Common myeloid progenitor, CD34-positive (primary cell): ENCODE results near the gene OR13G1. TPM values are rescaled to one million over a fixed set of nuclear protein-coding genes. Genes with fewer than 3 reads are reported as not detected.
"Not testable (repeated sequence)": the region's sequence is repeated elsewhere in the genome, so short reads cannot be mapped to it uniquely, and the experiment has no call there.

Experiments
- CTCF ChIA-PET: fragments of 350-600 bp; sonication (Branson Sonifier 250); formaldehyde crosslinking; loops from one replicate; lab custom pipeline; 2021; ENCODE audit warnings: antibody characterized with exemption; lab: Charles Lee
- POLR2A ChIA-PET: fragments of 350-600 bp; sonication (Branson Sonifier 250); formaldehyde crosslinking; loops from one replicate; lab custom pipeline; 2021; ENCODE audit warnings: antibody characterized with exemption; lab: Charles Lee
- DNase-seq, 3 donors: peaks; one replicate each; pipeline versions ENCODE4 v3.0.0 to v3.0.0-alpha.2; 2013
- H3K27ac ChIP-seq, 2 experiments: 1 replicate in 1 of 2; 2 replicates in 1 of 2; pipeline ENCODE4 v1.7.0; 2013; ENCODE audit warnings: inconsistent platforms in 2 of 2, low read length in 2 of 2, mild to moderate bottlenecking in 2 of 2, low read depth in 1 of 2, moderate library complexity in 1 of 2; ENCODE audit not compliant: severe bottlenecking in 2 of 2, insufficient read depth in 1 of 2, poor library complexity in 1 of 2
- H3K27me3 ChIP-seq, 5 experiments: replicated peaks in 2 of 5; 1 replicate in 3 of 5; 2 replicates in 2 of 5; pipeline versions ENCODE4 v1.6.1 to v1.7.0; 2013; ENCODE audit warnings: low read length in 4 of 5, mild to moderate bottlenecking in 2 of 5, moderate library complexity in 2 of 5, inconsistent platforms in 1 of 5; ENCODE audit not compliant: insufficient read depth in 5 of 5, control insufficient read depth in 4 of 5
- H3K36me3 ChIP-seq, 4 experiments: 1 replicate in 2 of 4; 2 replicates in 2 of 4; pipeline versions ENCODE4 v1.6.1 to v1.7.0; 2013; ENCODE audit warnings: low read length in 3 of 4, control low read depth in 1 of 4, mild to moderate bottlenecking in 1 of 4; ENCODE audit not compliant: control insufficient read depth in 4 of 4, insufficient read depth in 4 of 4
- H3K4me1 ChIP-seq, 4 experiments: 1 replicate in 3 of 4; 2 replicates in 1 of 4; pipeline versions ENCODE4 v1.6.1 to v1.7.1; 2013; ENCODE audit warnings: low read length in 3 of 4, mild to moderate bottlenecking in 3 of 4, control low read depth in 1 of 4, inconsistent platforms in 1 of 4, moderate library complexity in 1 of 4; ENCODE audit not compliant: control insufficient read depth in 4 of 4, insufficient read depth in 4 of 4; ENCODE audit errors: control extremely low read depth in 1 of 4
- H3K4me3 ChIP-seq, 7 experiments: 1 replicate in 4 of 7; 2 replicates in 3 of 7; pipeline versions ENCODE4 v1.5.1 to v1.7.0; 2013; ENCODE audit warnings: mild to moderate bottlenecking in 7 of 7, low read length in 6 of 7, moderate library complexity in 6 of 7, inconsistent platforms in 2 of 7, low read depth in 2 of 7, control low read depth in 1 of 7; ENCODE audit not compliant: insufficient read depth in 4 of 7, control insufficient read depth in 1 of 7; ENCODE audit errors: extremely low read depth in 1 of 7
- H3K9me3 ChIP-seq, 5 experiments: 1 replicate in 4 of 5; 2 replicates in 1 of 5; pipeline versions ENCODE4 v1.6.1 to v1.7.1; 2013; ENCODE audit warnings: low read length in 4 of 5, mild to moderate bottlenecking in 2 of 5, inconsistent platforms in 1 of 5, low read depth in 1 of 5, moderate library complexity in 1 of 5; ENCODE audit not compliant: control insufficient read depth in 4 of 5, insufficient read depth in 2 of 5; ENCODE audit errors: control extremely low read depth in 1 of 5
- WGBS: methylation state at CpG from one replicate; pipeline ENCODE4 v1.1.5; 2013; ENCODE audit not compliant: insufficient coverage; 5-methylcytosine and 5-hydroxymethylcytosine counted together
- polyA plus RNA-seq: library from polyadenylated mRNA; unstranded; fragments of 120-200 nt; gene quantifications from one replicate; pipeline ENCODE4 v1.2.1, GENCODE V29; 2013

The OR13G1 gene, protein sequence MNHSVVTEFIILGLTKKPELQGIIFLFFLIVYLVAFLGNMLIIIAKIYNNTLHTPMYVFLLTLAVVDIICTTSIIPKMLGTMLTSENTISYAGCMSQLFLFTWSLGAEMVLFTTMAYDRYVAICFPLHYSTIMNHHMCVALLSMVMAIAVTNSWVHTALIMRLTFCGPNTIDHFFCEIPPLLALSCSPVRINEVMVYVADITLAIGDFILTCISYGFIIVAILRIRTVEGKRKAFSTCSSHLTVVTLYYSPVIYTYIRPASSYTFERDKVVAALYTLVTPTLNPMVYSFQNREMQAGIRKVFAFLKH
- 0.22 TPM for polyA plus RNA-seq

DNA sequence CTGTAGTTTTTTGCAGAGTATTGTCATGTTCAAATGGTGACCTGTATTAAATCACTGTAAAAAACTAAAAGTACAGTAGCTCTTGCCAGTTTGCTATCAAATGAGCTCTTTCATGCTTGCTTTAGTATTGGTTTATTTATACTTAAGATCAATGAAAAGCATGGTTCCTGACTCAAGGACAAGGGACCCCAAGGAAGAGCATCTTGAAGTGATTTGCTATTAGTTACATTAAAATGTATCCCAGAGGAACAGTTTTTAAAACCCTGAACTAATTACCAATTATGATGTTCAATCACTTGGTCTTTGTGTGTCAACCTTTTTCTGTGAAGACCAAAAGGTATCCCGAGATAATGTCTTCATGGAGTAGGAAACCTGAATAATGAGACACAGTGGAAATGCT lies at the start of gene OR13G1:
TSS of gene OR13G1 (minus strand) at position 101 of the 400 bp plus-strand sequence. CDS start 6,698 bp downstream, outside the sequence.
- ChIA-PET CTCF (interaction anchor here (1.5 to 1.7 kb wide), 3 partner anchors 11 to 181 kb away, joined by 4 to 5 read pairs (median 4); no protein-coding TSS in a partner anchor), POLR2A (no interaction called here)
- H3K9me3 ChIP-seq, result no peaks in the 10 kb centered on the region
- H3K27ac ChIP-seq, result no peak within 1 kb of the TSS
- no peak within 1 kb of the TSS for H3K4me3 ChIP-seq
- no peaks in the 10 kb centered on the region for H3K27me3 ChIP-seq
- H3K36me3 ChIP-seq, result no peaks in the 10 kb centered on the region
- peaks cover 0 to 2% (median 0%) of the 10 kb centered on the region in 4 experiments for H3K4me1 ChIP-seq
- no peak for DNase-seq
- no CpG with 5 or more reads among the region's 1 CpG for WGBS

DNA sequence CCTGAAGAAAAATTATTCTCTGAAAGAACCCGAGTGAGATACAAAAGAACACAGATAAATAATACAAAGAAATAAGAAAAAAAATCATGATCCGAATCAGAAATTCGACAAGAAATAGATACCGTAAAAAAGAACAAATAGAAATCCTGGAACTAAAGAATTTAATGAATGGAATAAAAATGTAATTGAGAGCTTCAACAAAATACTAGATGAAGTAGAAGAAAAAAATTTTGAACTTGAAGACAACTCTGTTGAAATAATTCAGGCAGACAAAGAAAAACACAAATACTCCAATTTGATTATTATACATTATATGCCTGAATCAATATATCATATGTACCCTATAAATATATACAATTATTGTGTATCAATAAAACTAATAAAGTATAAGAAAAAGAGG lies 41.7 kb upstream of the OR13G1 start:
- no peaks in the 10 kb centered on the region for H3K27me3 ChIP-seq
- CTCF ChIA-PET, result no interaction called here
- POLR2A ChIA-PET, result no interaction called here

DNA sequence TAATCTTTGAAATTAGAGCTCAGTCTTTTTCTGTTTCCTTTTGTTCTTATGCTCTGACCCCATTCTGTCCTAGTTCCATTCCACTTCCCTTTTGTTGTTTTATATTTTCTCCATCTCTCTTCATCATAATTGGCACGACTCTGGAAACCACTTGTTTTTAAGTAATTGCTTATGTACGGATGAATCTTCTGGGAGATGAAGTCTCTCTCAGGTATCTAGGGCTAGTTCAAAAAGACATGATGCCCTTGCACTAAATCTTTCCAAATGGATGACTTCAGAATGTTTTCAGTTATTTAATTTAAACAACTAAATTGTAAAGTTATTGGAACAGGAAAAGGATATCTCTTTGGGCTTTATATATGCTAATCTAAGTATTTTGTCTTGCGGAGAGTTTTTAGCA lies 37.0 kb upstream of the OR13G1 start, which contains the start of gene OR6F1:
TSS of gene OR6F1 (minus strand) at position 101 of the 400 bp plus-strand sequence. CDS start 3,891 bp downstream, outside the sequence.
- Histone ChIP-seq H3K4me1 (no peaks in the 10 kb centered on the region), H3K36me3 (no peaks in the 10 kb centered on the region), H3K4me3 (no peak within 1 kb of the TSS), H3K27ac (no peak within 1 kb of the TSS), H3K27me3 (no peaks in the 10 kb centered on the region), H3K9me3 (peaks cover 0 to 7% (median 3%) of the 10 kb centered on the region in 5 experiments)
- CTCF ChIA-PET, result no interaction called here
- DNase-seq, result no peak
- WGBS, result no CpG with 5 or more reads among the region's 3 CpGs
- POLR2A ChIA-PET, result no interaction called here

More for the DNA sequence above, 41.7 kb upstream of the OR13G1 start:
- Histone ChIP-seq H3K27ac (no peak overlapping the region), H3K4me3 (no peak overlapping the region), H3K36me3 (no peaks in the 10 kb centered on the region), H3K4me1 (no peaks in the 10 kb centered on the region), H3K9me3 (peaks cover 2 to 11% (median 3%) of the 10 kb centered on the region in 5 experiments)
- 100% methylated on average over 3 of the region's 4 CpGs for WGBS
- DNase-seq, result no peak

DNA sequence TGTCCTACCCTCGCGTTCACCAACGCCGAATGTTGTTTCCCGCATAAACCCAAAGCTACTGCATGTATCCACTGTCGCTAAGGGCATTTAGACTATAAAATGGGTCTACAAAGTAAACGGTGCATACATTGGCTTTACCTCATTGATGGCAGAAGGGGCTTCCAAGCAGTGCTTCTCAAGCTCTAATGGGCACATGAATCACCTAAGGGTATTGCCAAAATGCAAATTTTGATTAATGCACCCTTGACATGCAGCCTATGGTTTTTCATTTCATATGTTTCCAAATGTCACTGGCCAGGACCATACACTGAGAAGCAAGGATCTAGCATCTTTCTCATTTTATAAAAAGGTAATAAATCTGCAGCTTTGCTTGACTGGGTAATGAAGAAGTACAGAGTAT lies 34.2 kb upstream of the OR13G1 start:
- ChIA-PET CTCF (interaction anchor here (0.8 kb wide), 1 partner anchor 143 kb away, joined by 3 read pairs; the partner anchor contains the start of gene TRIM58), POLR2A (no interaction called here)
- H3K27ac ChIP-seq, result no peak overlapping the region
- no peaks in the 10 kb centered on the region for H3K27me3 ChIP-seq
- no peaks in the 10 kb centered on the region for H3K9me3 ChIP-seq
- no peak overlapping the region for H3K4me3 ChIP-seq
- WGBS, result 100% methylated on average over 6 of the region's 7 CpGs
- no peak for DNase-seq
- no peaks in the 10 kb centered on the region for H3K36me3 ChIP-seq
- no peaks in the 10 kb centered on the region for H3K4me1 ChIP-seq

DNA sequence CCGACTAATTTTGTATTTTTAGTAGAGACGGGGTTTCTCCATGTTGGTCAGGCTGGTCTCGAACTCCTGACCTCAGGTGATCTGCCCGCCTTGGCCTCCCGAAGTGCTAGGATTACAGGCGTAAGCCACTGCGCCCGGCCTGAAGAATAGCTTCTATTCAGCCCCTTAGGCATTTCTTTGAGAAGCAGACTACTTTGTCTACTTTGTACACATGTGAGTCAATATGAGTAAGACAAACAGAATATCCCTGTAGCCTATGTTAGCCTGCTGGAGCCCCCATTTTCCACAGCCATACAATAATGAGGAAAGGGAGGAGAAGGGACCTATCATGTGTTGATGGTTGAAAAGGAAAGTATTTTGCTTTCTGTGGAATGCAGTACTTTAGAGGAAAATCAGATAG lies 31.1 kb upstream of the OR13G1 start:
- H3K4me3 ChIP-seq, DNase-seq, CTCF ChIA-PET, H3K27ac ChIP-seq, H3K36me3 ChIP-seq, POLR2A ChIA-PET, H3K27me3 ChIP-seq, H3K9me3 ChIP-seq, H3K4me1 ChIP-seq: not testable (repeated sequence)
- 100% methylated on average over 6 of the region's 8 CpGs for WGBS

DNA sequence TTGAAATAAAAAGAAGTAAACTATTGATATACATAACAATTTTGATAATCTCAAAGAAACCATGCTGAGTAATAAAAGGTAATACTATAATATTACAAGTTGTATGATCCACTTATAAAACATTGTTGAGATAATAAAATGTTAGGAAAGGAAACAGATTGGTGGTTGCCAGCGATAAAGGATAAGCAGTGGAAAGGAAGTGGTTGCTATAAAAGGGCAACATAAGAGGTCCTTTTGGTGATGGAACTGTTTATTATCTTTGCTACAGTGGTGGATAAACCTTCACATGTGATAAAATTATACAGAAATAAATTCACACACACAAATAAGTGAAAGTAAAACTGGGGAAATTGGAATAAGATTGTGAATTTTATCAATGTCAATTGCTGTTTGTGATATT lies 21.8 kb upstream of the OR13G1 start:
- H3K27ac ChIP-seq, result no peak overlapping the region
- peak overlapping the region in 1 of 7 experiments; percentile 9 for H3K4me3 ChIP-seq
- no peaks in the 10 kb centered on the region for H3K36me3 ChIP-seq
- ChIA-PET POLR2A (no interaction called here), CTCF (no interaction called here)
- DNase-seq, result peak; percentile 6 to 72 (median 55)
- H3K4me1 ChIP-seq, result peaks cover 0 to 9% (median 0%) of the 10 kb centered on the region in 4 experiments
- no CpG with 5 or more reads among the region's 1 CpG for WGBS
- no peaks in the 10 kb centered on the region for H3K9me3 ChIP-seq
- no peaks in the 10 kb centered on the region for H3K27me3 ChIP-seq

DNA sequence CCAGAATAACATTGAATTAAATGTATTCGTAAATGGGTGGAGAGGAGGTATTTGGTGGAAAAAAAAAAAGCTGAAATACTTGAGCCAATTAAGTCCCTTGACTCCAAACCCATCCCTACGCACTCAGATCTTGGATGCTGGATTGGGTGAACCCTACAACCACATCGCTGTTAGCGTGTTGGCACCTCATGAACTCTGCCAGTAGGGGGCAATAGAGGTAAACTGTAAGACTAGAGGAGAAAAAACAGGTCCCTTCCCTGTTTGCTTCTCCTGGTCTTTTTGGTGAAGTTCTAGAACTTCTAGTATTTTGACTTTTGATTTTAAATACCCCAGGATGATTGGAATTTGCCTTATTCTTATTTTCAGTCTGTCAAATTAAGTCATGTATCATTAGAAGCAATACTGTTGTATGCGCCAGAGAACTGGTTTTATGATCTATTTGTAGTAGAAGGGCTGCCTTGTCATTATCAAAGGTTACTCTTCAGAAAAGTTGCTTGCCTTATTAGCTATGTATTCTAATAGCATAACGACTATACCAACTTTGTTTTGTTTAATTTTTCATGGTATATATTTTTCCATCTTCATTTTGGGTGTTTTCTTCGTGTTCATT lies 1.9 kb upstream of the OR13G1 start:
- Histone ChIP-seq H3K9me3 (no peaks in the 10 kb centered on the region), H3K27me3 (no peaks in the 10 kb centered on the region), H3K36me3 (no peaks in the 10 kb centered on the region), H3K4me3 (peak overlapping the region in 1 of 7 experiments; percentile 5), H3K27ac (no peak overlapping the region), H3K4me1 (peaks cover 0 to 2% (median 0%) of the 10 kb centered on the region in 4 experiments)
- 0% methylated on average over 1 of the region's 7 CpGs for WGBS
- ChIA-PET POLR2A (interaction anchor here (0.6 kb wide), 1 partner anchor 114 kb away, joined by 4 read pairs; no protein-coding TSS in a partner anchor), CTCF (interaction anchor here (0.6 to 3.2 kb wide), 12 partner anchors 12 to 595 kb away, joined by 3 to 12 read pairs (median 3); partner anchors contain the start of gene TRIM58)
- peak; percentile 86 to 93 (median 90) for DNase-seq
